Activated CD4-positive, alpha-beta T cell treated with anti-CD3 and anti-CD28 coated beads, Interleukin-2, Interleukin-6, amounts not matched to agents 100 ng/mL and 50 ng/mL, durations not matched to agents 16 hours and 8 hours (primary cell): ENCODE results near the gene LEMD1.
"Not testable (repeated sequence)": the region's sequence is repeated elsewhere in the genome, so short reads cannot be mapped to it uniquely, and the experiment has no call there.

ENCODE experiments used
- DNase-seq: peaks from one replicate; pipeline ENCODE4 v3.0.0-alpha.2; 2020

The LEMD1 gene

DNA sequence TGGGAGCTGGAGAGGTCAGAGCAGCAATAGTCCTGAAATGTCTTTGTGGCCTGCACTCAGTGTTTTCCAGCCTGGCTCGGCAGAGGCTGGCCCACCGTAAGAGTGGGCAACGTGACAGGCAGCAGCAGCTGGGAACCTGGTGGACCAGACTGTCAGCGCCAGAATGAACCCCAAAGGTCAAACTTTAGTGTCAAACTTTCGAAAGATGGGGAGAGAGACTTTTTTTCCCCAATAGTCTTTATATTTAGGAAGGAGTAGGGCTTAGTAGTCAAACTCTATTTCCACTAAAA is 23.7 kb upstream of the LEMD1 start:
- DNase-seq: no peak

DNA sequence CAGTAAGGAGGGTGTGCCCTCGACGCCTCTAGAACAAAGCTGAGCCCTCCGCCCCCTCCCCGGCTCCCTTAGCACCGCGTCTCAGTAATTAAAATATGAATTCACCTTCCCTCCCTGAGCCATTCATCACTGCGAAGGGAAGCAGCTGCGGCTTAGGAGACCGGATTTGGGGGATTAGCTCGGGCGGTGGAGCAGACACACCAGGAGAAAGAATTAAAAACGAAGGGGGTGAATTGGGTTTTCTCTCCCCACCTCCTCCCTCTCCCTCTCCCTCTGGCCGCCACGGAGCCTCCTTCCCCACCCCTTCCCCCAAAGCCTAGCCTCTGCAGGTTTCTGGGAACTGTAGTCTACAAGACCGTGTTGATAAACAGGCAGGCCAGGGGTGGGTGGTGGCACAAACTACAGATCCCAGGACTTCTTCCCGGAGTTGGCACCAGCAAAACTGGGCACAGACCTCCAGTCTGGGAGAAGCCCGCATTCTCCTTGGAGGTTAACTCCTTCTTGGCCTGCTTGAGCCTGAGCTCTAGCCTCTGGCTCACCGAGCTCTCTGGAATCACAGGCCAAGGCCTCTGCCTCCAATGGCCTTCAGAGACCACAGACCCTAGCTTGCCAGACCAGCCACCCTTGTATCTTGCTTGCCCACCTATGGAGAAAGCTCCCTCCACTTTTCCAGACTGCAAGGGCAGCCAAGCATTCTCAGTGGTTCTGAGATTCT is 23.2 kb upstream of the LEMD1 start:
- DNase-seq: no peak

DNA sequence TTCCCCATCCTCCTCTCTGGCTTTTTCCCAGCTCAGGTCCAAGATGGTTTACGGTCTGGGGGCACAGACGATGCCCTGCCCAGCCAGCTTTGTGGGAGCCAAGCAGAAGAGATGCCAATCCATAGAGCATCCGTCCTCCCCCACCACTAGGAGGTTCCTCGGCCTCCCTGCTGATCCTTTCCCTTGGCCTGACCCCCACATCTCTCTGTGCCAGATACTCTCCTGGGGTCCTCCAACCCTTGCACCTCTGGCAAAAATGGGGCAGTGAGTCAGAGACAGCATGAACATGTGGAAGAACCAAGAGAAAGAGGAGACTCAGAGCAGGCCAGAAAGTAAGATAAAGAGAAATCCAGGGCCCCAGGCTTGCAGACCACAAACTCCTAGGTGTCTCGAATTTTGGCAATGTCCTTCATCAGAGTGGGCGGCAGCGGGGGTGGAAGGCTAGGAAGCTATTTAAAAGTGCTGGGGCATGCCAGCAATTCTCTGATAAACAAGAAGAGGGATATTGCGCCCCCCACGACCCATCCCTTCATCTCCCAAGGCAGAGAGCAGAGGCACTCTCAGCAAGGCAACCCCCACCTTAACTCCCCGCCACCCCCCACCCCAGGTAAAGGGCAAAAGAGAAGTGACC is 22.6 kb upstream of the LEMD1 start:
- no peak for DNase-seq

DNA sequence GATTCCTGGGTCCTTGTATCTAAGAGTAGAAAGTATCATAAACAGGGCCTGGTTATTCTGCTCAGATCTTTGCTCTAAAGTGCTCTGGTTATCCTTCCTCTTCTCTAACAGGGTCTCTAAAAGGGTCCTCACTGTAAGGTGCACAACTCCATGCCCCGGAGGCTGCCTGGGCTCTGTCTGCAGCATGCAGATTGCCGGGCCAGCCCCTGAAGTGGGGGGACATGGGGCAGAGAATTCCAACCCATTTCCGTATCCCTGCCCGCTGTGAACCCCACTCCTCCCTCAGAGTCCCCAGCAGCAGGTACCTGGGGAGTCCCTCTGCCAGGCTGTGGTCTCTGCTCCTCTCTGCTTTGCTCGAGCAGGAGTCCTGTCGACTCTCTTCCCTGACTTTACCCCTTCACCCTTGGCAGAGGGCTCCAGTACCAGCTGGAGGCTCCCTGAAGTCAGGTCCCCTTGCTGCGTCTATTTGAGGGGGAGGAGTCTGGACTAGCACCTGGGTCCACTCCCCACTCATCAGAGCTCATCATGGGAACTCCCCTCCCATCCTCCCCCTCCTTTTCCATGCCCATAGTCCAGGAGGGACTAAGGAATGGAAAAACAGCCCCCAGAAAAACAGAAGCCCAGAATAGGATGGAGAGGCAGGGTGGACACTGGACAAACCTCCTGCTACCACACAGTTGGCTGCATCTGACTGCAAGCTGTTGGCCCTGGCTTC is 21.9 kb upstream of the LEMD1 start:
- DNase-seq: no peak

DNA sequence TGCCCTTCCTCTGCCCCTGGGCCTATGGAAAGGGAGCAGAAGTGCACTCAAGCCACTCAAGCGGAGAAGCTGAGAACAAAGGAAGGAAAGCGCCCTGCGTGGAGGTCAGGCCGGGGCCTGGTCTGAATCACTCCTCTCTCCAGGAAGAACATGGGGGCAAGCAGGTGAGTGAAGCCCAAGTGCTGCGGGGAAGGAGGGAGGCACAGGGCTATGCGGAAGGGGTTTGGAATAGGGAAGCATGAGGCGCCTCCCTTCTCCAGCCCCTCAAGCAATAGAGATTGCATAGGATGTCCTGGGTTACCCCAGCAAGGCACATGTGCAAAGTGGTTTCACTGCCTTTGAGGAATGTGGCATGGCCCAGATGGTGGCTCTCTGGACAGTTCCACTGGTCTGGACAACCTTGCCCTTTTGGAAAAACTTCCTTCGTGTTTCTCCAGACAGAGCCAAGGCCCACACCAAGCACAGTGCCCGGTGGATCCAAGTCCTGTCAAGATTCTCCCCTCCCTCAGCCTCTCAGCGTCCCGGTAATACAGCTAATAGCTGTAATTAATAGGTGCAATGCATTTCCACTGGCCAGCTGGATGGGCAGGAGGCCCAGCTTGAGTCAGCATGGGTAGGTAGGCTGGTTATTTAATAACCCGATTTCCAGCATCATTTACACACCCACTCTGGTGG is 20.3 kb upstream of the LEMD1 start:
- DNase-seq: no peak

DNA sequence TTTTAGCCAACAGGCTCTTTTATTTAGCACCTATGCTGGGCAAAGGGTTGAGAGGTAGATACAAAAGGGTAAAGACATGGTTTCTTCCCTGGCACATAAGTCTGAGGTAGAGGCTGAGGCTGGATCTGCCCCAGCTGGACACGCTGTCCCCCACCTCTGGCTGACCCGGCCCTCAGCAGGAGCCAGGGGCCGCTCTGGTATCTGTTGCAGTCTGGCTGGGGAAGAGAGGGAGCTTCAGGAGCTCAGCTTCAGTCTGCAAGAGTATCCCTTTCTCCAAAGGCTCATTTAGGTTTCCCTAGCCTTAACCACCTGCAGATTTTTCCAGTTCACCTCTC is 19.8 kb upstream of the LEMD1 start:
- no peak for DNase-seq

DNA sequence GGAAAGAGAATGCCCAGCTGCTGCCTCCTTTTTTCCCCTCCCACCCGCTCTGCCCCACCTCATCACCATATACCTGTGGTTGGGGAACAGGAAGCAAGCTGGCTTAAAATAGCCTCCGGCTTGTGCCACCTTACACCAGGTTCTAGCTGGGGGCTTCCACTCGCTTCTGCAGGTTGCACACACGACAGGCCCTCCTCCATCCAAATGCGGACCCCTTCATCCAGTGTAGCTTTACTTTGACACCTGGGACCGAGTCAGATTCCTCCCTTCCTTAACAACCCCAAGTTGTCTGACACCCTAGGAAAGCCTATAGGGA is 19.4 kb upstream of the LEMD1 start:
- DNase-seq: no peak

DNA sequence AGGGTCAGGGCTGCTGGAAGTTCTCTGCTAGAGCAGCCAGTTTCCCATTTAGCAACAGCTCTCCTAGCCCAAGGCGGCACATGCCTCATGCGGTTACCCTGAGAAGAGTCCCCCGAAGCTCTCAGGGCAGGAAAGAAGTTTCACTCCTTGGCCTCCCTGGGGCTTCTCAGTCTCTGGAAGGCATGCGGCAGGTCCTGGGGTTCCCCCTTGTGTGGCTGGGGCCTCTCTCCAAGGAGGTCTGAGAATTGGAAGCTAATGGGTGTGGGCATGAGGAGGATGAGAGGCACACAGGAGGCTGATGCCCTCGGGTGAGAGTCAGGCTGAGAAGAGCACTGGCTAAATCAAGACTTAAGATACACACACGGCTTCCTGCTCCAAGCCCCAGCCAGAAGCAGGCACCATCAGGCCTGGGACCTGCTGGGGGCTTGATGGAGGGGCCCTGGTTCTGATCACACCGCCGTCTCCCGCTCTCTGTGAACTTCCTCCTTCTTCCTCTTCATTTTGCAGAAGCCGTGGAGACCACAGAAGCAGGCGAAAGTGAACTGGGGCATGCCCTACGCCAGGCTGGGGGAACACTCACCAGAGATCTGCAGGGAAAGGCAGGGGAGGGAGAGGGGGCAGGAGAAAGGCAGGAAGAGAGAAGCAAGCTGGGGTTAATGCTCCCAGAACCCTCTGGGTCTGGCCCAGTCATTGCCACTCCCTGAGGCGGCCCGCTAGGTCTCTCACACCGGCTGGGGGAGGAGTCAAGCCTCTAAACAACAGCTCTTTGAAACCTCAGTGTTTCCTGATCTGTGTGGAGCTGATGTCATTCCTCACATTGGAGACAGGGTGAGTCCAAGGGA is 18.8 kb upstream of the LEMD1 start:
- peak; percentile 87 for DNase-seq

DNA sequence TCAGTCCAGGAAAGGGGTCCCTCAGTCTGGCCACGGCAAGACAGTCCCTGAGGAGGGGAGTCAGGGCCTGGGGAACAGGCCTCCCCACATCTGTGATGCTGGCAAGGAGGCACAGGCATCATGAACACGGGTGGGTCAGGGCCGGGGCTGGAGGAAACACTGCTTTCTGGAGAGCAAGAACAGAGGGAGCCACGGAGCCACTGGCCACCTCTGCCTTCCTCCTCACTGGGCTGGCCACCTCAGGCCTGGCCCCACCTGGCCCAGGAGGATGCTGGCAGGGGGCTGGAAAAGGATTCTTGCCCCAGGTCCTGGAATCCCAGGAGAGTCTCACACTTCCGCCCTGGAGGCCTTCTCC is 18.2 kb upstream of the LEMD1 start:
- DNase-seq: no peak

DNA sequence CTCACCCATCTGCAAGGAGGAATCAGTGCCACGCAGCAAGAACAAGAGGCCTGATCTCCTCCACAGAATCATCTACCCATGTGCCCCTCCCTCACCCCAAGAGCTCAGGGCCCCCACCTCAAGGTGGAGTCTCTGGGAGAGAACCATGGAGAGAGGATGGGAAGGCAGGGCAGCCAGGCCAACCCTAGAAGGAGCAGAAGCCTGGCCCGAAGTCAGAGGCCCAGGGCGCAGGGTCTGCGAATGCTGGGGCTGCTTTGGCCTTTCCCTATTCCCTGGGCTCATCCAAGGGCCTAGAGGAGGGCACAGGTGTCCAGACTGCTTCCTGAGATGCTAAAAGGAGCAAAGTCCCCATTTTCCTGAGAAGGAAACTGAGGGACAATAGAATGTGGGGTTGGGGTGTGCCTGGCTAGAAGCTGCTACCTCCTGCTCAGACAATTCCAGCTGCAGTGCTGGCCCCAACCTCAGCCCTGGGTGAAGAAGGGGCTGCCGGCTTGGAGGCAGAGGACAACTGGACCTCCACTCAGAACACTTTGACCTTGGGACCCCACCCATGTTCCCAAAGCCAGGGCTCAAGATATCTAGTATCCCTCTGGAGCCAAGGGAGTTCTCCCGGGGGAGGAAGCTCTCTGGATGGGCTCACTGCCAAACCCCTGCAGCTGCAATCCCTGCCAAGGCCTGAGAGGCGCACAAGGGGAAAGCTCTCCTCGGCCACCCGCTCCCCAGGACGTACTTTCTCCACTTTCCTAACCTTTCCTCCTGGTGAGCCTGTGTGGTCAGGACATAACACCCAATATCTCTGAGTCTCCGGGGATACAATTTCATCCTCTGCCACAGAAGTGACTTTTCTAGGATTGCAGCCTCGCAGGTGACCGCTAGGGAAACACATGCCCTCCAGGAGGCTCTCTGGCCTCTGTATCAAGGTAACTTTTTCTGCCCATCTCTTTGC is 16.6 kb upstream of the LEMD1 start:
- DNase-seq: no peak

DNA sequence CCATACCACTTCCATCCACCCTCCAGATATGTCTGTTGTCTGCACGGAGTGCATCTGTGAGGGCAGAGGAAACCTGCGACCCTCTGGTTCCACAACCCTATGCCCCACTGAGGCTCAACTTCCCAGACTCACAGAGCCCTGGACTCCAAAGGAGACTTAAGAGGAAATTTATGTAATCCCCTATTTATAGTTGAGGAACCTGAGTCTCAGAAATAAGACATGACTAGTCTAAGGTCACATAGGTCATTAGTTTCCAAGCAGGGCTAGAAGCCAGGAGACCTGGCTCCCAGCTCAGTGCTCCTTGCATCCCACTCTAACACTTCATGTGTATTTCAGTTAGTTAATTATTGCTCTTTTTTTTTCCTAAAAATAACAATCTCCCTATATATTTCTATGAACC is 15.7 kb upstream of the LEMD1 start:
- DNase-seq: no peak

DNA sequence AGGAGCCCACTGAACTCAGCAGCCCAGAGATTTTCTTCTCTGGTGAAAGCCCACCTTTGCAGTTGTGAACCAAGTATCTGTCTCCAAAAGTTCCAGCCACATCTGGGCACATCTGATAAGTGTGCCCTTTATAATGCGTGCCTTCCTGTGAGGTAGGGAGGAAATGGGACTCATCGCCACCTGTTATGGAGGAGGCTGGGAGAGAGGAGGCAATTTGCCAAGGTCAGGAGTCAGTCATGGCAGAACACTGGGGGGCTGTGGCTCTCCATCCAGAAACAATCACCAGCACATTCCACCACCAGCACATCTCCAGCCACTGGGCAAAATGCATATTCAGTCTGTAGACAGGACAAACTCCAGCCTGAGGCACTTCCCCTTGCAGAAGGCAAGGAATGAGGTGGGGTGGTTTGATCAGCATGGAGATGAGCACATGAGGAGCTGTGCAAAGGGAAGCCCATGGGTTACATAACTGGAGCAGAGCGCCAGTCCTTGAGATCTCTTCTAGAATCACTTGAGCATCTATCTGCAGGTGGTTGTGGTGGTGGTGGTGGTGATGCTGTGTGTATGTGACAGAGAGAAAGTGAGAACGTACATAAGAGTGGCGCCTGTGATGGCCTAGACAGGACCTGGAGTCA is 15.0 kb upstream of the LEMD1 start:
- DNase-seq: no peak

DNA sequence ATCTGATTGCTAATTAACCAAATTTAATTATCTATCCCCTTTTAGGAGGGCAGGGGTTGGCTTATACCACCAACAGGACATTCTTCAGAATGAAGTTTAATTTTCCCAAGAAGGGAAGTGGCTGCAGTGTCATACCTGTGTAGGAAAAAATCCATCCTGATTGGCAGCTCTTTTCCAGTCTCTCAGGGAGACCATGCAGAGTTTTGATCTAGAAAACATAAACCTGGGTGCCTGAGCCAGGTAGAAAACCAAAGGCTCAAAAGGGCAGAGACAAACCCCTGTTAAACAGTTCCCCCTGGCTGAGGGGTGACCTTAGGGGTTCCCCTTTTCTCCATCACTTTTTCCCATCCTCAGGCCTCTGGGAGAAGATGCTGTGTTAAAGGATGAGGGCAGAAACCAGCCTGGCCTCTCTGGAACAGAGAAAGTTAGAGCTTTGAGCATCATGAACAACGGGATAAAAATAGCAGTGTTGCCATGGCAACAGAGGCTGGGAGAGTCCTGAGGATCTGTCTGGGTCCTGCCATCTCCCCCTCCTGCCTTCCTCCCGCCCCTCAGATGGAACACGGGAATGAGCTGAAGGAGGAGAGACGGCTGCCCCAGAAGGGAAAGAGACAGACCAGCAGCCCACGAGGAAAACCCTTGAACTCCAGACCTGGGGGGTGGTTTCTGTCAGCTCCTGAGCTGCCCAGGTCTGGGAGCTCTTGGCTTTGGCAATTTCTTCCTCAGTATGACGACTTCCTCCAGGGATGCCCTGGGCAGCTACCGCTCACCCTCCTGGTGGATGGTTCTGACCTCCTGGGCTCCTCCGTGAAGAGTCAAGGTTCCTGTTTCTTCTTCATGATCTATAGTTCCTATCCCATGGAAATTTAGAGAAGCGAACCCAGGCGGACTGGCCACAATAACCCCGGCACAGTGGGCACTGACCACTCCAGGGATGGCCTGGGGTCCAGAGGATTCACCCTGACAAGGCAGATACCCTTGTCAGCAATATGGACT is 14.0 kb upstream of the LEMD1 start:
- no peak for DNase-seq

DNA sequence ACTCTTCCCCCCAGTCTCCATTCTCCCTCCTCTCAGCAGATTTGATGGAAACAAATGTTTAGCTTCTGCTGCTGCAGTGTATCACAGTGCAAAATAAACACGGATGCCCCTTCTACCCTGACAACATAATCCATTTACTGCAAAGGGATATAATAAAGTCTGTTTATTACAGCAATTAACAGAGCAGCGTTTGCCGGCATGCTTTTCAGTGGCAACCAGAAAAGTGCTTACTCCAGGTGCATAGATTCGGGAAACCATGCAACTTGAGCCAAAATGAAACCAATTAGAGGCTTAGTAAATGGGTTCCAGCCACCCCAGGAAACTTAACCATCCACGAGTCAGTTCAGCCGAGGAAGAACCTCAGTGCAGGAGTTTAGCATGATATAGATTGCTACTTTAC is 12.9 kb upstream of the LEMD1 start:
- no peak for DNase-seq

DNA sequence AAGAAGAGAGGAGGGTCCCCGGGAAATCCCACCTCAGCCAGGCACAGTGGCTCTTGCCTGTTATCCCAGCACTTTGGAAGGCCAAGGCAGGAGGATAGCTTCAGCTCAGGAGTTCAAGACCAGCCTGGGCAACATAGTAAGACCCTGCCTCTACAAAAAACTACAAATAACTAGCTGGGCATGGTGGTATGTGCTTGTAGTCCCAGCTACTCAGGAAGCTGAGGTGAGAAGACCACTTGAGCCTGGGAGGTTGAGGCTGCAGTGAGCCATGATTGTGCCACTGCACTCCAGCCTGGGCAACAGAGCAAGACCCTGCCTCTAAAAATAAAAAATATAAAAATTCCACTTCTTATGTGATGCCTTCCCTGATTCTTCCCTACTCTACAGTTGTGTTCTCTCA is 10.8 kb upstream of the LEMD1 start:
- DNase-seq: not testable (repeated sequence)

DNA sequence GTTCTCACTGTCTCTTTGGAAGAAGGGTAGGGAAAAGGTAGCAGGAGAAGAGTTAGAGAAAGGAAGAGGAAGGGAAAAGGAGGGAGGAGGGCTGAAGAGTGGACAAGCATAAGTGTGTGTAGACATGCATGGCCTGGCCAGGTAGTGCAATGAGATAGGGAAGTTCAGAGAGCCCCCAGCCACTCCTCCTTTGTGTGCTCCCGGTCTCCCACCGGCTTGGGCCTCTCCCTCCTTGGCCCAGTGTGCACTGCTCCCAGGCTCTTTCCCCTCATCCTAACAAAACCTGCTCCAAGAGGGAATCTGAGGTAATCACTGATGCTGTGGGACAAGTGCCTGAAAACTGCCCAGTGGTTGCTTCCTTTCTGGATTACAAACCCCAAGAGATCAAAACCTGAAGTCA is 10.3 kb upstream of the LEMD1 start:
- DNase-seq: no peak

DNA sequence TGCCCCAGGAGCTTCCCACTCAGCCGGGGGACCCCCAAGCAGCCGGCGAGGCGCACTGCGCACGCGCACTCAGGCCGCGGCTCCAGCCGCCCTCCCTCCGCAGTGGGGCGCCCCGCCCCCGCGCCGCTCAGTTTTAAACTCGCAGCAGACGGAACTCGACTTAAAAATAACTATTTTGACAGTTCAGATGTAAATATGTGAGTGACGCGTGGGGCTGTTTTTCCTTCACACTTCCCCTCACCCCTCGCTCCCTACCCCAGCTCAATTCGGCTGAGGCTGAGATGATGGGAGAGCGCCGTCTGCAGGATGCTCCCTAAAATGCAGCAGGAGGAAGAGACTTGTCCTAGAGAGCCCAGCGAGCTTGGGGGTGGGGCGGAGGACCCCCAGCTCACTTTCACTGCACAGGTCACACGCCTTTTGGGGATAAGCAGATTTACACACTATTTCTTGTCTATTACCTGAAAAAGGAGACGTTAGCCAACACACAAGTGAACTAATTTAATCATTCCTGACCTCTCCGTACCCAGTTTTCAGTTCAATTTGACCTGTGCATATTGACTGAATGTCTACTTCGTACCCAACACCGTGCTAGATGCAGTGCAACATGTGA is 8.9 kb upstream of the LEMD1 start:
- DNase-seq: peak; percentile 48

DNA sequence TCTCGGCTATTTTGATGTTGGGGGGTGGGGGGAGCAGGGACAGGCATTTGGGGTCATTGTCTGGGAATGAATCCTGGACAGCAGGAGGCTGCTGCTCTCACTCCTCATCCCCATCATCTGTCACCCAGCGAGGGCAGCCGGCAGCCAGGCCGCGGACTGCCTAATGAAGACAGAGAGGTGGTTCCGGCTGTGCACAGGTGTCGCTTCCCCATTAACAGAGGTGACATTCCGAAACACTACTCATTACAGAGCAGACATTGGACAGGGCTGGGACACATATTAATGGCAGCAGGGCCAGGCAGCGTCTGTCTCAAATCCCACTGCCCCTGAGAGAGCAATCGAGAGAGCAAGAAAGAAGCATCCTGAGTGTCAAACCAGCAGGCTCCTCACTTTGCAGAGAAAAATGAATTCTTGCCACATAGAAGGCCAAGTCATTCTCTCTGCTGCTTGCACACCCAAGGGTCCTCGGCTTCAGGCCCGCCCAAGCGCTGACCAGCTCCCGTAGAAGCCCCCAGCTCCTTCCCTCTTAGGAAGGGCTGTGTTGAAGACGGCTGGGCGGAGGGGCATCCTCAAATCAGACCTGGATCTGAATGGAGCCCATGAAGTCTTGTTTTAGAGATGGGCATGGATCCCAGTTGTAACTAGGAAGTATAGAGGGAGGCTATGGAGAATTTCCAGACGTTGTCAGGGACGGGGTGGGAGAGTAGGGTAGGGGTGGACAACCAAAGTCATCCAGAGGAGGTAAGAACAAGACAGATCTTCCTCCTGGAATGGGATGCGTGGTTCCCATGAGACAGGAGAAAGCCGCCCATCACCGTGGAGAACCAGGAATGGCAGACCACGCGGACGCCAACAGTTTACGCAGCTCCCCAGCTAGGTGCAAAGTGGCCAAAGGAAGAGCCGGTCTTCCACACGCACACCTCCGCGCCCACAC is 8.2 kb upstream of the LEMD1 start:
- no peak for DNase-seq
